ENCODE results near the gene RAI14.
A peak's percentile ranks its signal among the peaks of the same experiment; 100 is the strongest.

The RAI14 gene

GRCh38 chr5:34677428-34677827 lies 21.3 kb downstream of the RAI14 start:
- no peak for DNase-seq (ENCODE audit: low read depth)

- no peak for DNase-seq (ENCODE audit: low read depth)
These were observed 24.8 kb downstream of the RAI14 start for GRCh38 chr5:34680896-34681295.

GRCh38 chr5:34682926-34683623 lies 26.9 kb downstream of the RAI14 start:
- DNase-seq (ENCODE audit: low read depth) = no peak

GRCh38 chr5:34684281-34684979 lies 28.3 kb downstream of the RAI14 start:
- DNase-seq (ENCODE audit: low read depth) = no peak

GRCh38 chr5:34684980-34685352 lies 28.8 kb downstream of the RAI14 start:
- DNase-seq (ENCODE audit: low read depth) = no peak

- DNase-seq (ENCODE audit: low read depth) = no peak
These were observed 29.5 kb downstream of the RAI14 start for GRCh38 chr5:34685485-34686165.

- peak; percentile 91 for DNase-seq (ENCODE audit: low read depth)
These were observed 30.7 kb downstream of the RAI14 start for GRCh38 chr5:34686762-34687268.

- peak; percentile 79 for DNase-seq (ENCODE audit: low read depth)
These were observed 31.3 kb downstream of the RAI14 start for GRCh38 chr5:34687269-34688011.

- DNase-seq (ENCODE audit: low read depth) = no peak
These were observed 32.1 kb downstream of the RAI14 start for GRCh38 chr5:34688015-34688810.

GRCh38 chr5:34690301-34690700 lies 34.2 kb downstream of the RAI14 start:
- DNase-seq (ENCODE audit: low read depth) = no peak

GRCh38 chr5:34690898-34691297 lies 34.8 kb downstream of the RAI14 start:
- DNase-seq (ENCODE audit: low read depth) = no peak

- no peak for DNase-seq (ENCODE audit: low read depth)
These were observed 35.2 kb downstream of the RAI14 start for GRCh38 chr5:34691326-34691725.

- DNase-seq (ENCODE audit: low read depth) = no peak
These were observed 36.7 kb downstream of the RAI14 start for GRCh38 chr5:34692786-34693185.

- no peak for DNase-seq (ENCODE audit: low read depth)
These were observed 37.9 kb downstream of the RAI14 start for GRCh38 chr5:34694012-34694411.

- DNase-seq (ENCODE audit: low read depth) = no peak
These were observed 38.6 kb downstream of the RAI14 start for GRCh38 chr5:34694685-34695084.

- DNase-seq (ENCODE audit: low read depth) = no peak
These were observed 39.3 kb downstream of the RAI14 start for GRCh38 chr5:34695275-34696027.

GRCh38 chr5:34697308-34698108 lies 41.4 kb downstream of the RAI14 start:
- DNase-seq (ENCODE audit: low read depth) = no peak

- DNase-seq (ENCODE audit: low read depth) = no peak
These were observed 41.9 kb downstream of the RAI14 start for GRCh38 chr5:34698109-34698419.

GRCh38 chr5:34698754-34699153 lies 42.6 kb downstream of the RAI14 start:
- DNase-seq (ENCODE audit: low read depth) = no peak

Data from HS-5 (cell line).